ENCODE results near the gene RNF217.
"Not testable (repeated sequence)": the region's sequence is repeated elsewhere in the genome, so short reads cannot be mapped to it uniquely, and the experiment has no call there.

RNF217 gene

GRCh38 chr6:125019918-125020317 lies 57.7 kb downstream of the RNF217 start:
- DNase-seq: no peak

GRCh38 chr6:125020385-125020784 lies 58.1 kb downstream of the RNF217 start:
- no peak for DNase-seq

- no peak for DNase-seq
Measured at GRCh38 chr6:125022391-125022989, 60.3 kb downstream of the RNF217 start.

GRCh38 chr6:125025164-125025854 lies 63.1 kb downstream of the RNF217 start:
- DNase-seq: no peak

- no peak for DNase-seq
Measured at GRCh38 chr6:125027287-125027686, 65.0 kb downstream of the RNF217 start.

GRCh38 chr6:125030969-125031368 lies 68.7 kb downstream of the RNF217 start:
- DNase-seq: no peak

GRCh38 chr6:125031385-125031784 lies 69.1 kb downstream of the RNF217 start:
- DNase-seq: no peak

- not testable (repeated sequence) for DNase-seq
Measured at GRCh38 chr6:125034929-125035328, 72.7 kb downstream of the RNF217 start.

- DNase-seq: not testable (repeated sequence)
Measured at GRCh38 chr6:125036486-125036885, 74.2 kb downstream of the RNF217 start.

- no peak for DNase-seq
Measured at GRCh38 chr6:125037827-125038226, 75.6 kb downstream of the RNF217 start.

GRCh38 chr6:125038925-125039324 lies 76.7 kb downstream of the RNF217 start:
- DNase-seq: no peak

GRCh38 chr6:125041740-125042459 lies 79.7 kb downstream of the RNF217 start:
- no peak for DNase-seq

- peak in 1 of 2 donors; percentile 65 for DNase-seq
Measured at GRCh38 chr6:125044066-125044465, 81.8 kb downstream of the RNF217 start.

GRCh38 chr6:125044667-125045066 lies 82.4 kb downstream of the RNF217 start:
- DNase-seq: no peak

- no peak for DNase-seq
Measured at GRCh38 chr6:125046107-125046925, 84.1 kb downstream of the RNF217 start.

GRCh38 chr6:125048274-125048673 lies 86.0 kb downstream of the RNF217 start:
- no peak for DNase-seq

GRCh38 chr6:125050663-125051318 lies 88.6 kb downstream of the RNF217 start:
- DNase-seq: no peak

- no peak for DNase-seq
Measured at GRCh38 chr6:125053809-125054208, 91.6 kb downstream of the RNF217 start.

GRCh38 chr6:125054331-125054730 lies 92.1 kb downstream of the RNF217 start:
- DNase-seq: peak in 1 of 2 donors; percentile 34

- DNase-seq: no peak
Measured at GRCh38 chr6:125057392-125058246, 95.4 kb downstream of the RNF217 start.

GRCh38 chr6:125058546-125058945 lies 96.3 kb downstream of the RNF217 start:
- DNase-seq: no peak

- DNase-seq: no peak
Measured at GRCh38 chr6:125063307-125063706, 101.1 kb downstream of the RNF217 start.
